MM.1S (cell line): Measurements from ENCODE around the gene ZBTB44.

ENCODE experiments used
- DNase-seq: peaks from one replicate; pipeline ENCODE4 v3.0.0-alpha.2; 2015
- H2AFZ ChIP-seq: fragments of 300-600 bp; sonication (generic); 2 replicates; pipeline ENCODE4 v1.6.0; 2016; ENCODE audit warnings: antibody characterized with exemption, low read length
- H3F3A ChIP-seq: fragments of 300-600 bp; sonication (generic); 2 replicates; pipeline ENCODE4 v1.6.1; 2016; ENCODE audit warnings: mild to moderate bottlenecking, antibody characterized with exemption, low read length, moderate library complexity, mixed read lengths; ENCODE audit not compliant: insufficient read depth
- H3K27ac ChIP-seq: fragments of 300-600 bp; sonication (generic); 2 replicates; pipeline ENCODE4 v1.5.1; 2016; ENCODE audit warnings: mild to moderate bottlenecking, low read length
- H3K27me3 ChIP-seq: fragments of 300-600 bp; sonication (generic); replicated peaks from 2 replicates; pipeline ENCODE4 v1.6.0; 2016; ENCODE audit warnings: low read length; ENCODE audit not compliant: insufficient read depth
- H3K36me3 ChIP-seq: fragments of 300-600 bp; sonication (generic); replicated peaks from 2 replicates; pipeline ENCODE4 v1.6.1; 2016; ENCODE audit warnings: mild to moderate bottlenecking, low read length, mixed read lengths; ENCODE audit not compliant: insufficient read depth
- H3K4me1 ChIP-seq: fragments of 300-600 bp; sonication (generic); 2 replicates; pipeline ENCODE4 v1.6.1; 2016; ENCODE audit warnings: low read length, mixed read lengths
- H3K4me2 ChIP-seq: fragments of 300-600 bp; sonication (generic); 2 replicates; pipeline ENCODE4 v1.6.0; 2016; ENCODE audit warnings: low read depth, low read length
- H3K4me3 ChIP-seq: fragments of 300-600 bp; sonication (generic); 2 replicates; pipeline ENCODE4 v1.5.1; 2016; ENCODE audit warnings: low read length, mixed read lengths
- H3K79me2 ChIP-seq: fragments of 300-600 bp; sonication (generic); 2 replicates; pipeline ENCODE4 v1.6.1; 2016; ENCODE audit warnings: mixed run types, low read length, mixed read lengths
- H3K9ac ChIP-seq: fragments of 300-600 bp; sonication (generic); 2 replicates; pipeline ENCODE4 v1.6.1; 2016; ENCODE audit warnings: low read length, mixed read lengths
- H3K9me2 ChIP-seq: fragments of 300-600 bp; sonication (generic); replicated peaks from 2 replicates; pipeline ENCODE4 v1.6.1; 2016; ENCODE audit warnings: mild to moderate bottlenecking, low read length, mixed read lengths; ENCODE audit not compliant: insufficient read depth
- H3K9me3 ChIP-seq: fragments of 300-600 bp; sonication (generic); replicated peaks from 2 replicates; pipeline ENCODE4 v1.6.1; 2016; ENCODE audit warnings: mild to moderate bottlenecking, low read length, mixed read lengths; ENCODE audit not compliant: insufficient read depth
- H4K20me1 ChIP-seq: fragments of 300-600 bp; sonication (generic); 2 replicates; pipeline ENCODE4 v1.6.1; 2016; ENCODE audit warnings: mild to moderate bottlenecking, low read length, moderate library complexity, mixed read lengths; ENCODE audit not compliant: insufficient read depth
- CTCF ChIP-seq: fragments of 300-600 bp; sonication (generic); IDR thresholded peaks from 2 replicates; pipeline ENCODE4 v1.5.1; 2016; ENCODE audit warnings: antibody characterized with exemption, low read length, mixed read lengths
- EZH2 ChIP-seq: fragments of 300-600 bp; sonication (generic); optimal IDR thresholded peaks from 2 replicates; pipeline ENCODE3; 2017; ENCODE audit warnings: low read depth, mild to moderate bottlenecking, antibody characterized with exemption, low read length, mixed read lengths
- EZH2phosphoT487 ChIP-seq: fragments of 300-600 bp; sonication (generic); IDR thresholded peaks from 2 replicates; pipeline ENCODE4 v1.6.1; 2018; ENCODE audit warnings: antibody characterized with exemption, low read length

ZBTB44 gene

GRCh38 chr11:130308059-130308458 lies 6.7 kb downstream of the ZBTB44 start:
- no peaks in the 10 kb centered on the region; the same call in 1 of the 2 replicates for H4K20me1 ChIP-seq
- peaks cover 99% of the 10 kb centered on the region for H3K79me2 ChIP-seq
- H3K9ac ChIP-seq, result no peak overlapping the region
- no peaks in the 10 kb centered on the region for H3F3A ChIP-seq
- H3K4me2 ChIP-seq, result no peak overlapping the region
- no peak overlapping the region for H3K4me3 ChIP-seq
- no peak for DNase-seq
- H3K36me3 ChIP-seq, result no peaks in the 10 kb centered on the region; the same call in 1 of the 2 replicates
- H3K27ac ChIP-seq, result no peak overlapping the region
- H2AFZ ChIP-seq, result no peak overlapping the region
- peaks cover 8% of the 10 kb centered on the region; the same call in 1 of the 2 replicates for H3K4me1 ChIP-seq
- no peaks in the 10 kb centered on the region for H3K9me2 ChIP-seq
- no peak for TF ChIP-seq EZH2
- TF ChIP-seq CTCF, result no peak
- TF ChIP-seq EZH2phosphoT487, result no peak
- no peaks in the 10 kb centered on the region for H3K27me3 ChIP-seq
- no peaks in the 10 kb centered on the region for H3K9me3 ChIP-seq

GRCh38 chr11:130304651-130305050 lies 10.1 kb downstream of the ZBTB44 start:
- no peak for DNase-seq
- Histone ChIP-seq H3F3A (0 out of 2 replicates have a peak, but pooled peaks cover 7% of the 10 kb centered on the region), H3K27me3 (no peaks in the 10 kb centered on the region), H3K9me2 (no peaks in the 10 kb centered on the region), H2AFZ (no peak overlapping the region), H3K36me3 (no peaks in the 10 kb centered on the region; the same call in 1 of the 2 replicates), H3K4me2 (no peak overlapping the region), H3K27ac (no peak overlapping the region), H4K20me1 (no peaks in the 10 kb centered on the region), H3K9ac (no peak overlapping the region), H3K4me1 (peaks cover 15% of the 10 kb centered on the region; the same call in 1 of the 2 replicates), H3K9me3 (no peaks in the 10 kb centered on the region), H3K4me3 (no peak overlapping the region), H3K79me2 (peaks cover 98% of the 10 kb centered on the region)
- TF ChIP-seq EZH2phosphoT487, result no peak
- no peak for TF ChIP-seq EZH2
- TF ChIP-seq CTCF, result no peak

GRCh38 chr11:130301002-130301401 lies 13.7 kb downstream of the ZBTB44 start:
- H3K27me3 ChIP-seq, result no peaks in the 10 kb centered on the region
- peaks cover 94% of the 10 kb centered on the region for H3K79me2 ChIP-seq
- no peak overlapping the region for H3K4me3 ChIP-seq
- no peak overlapping the region for H3K9ac ChIP-seq
- no peak overlapping the region for H2AFZ ChIP-seq
- H4K20me1 ChIP-seq, result no peaks in the 10 kb centered on the region
- H3K4me2 ChIP-seq, result peak overlapping the region; percentile 11; the same call in 1 of the 2 replicates
- no peaks in the 10 kb centered on the region for H3K9me2 ChIP-seq
- H3K36me3 ChIP-seq, result no peaks in the 10 kb centered on the region; the same call in 1 of the 2 replicates
- TF ChIP-seq EZH2 (no peak), EZH2phosphoT487 (no peak), CTCF (no peak)
- H3F3A ChIP-seq, result 0 out of 2 replicates have a peak, but pooled peaks cover 7% of the 10 kb centered on the region
- no peak for DNase-seq
- H3K9me3 ChIP-seq, result no peaks in the 10 kb centered on the region
- peaks cover 15% of the 10 kb centered on the region; the same call in 1 of the 2 replicates for H3K4me1 ChIP-seq
- peak overlapping the region; percentile 43; the same call in 1 of the 2 replicates for H3K27ac ChIP-seq
